Ishikawa (cell line): ENCODE measurements around the gene SLC23A2.

Experiments used
- CEBPB ChIP-seq: IDR thresholded peaks from 2 replicates; pipeline ENCODE4 v1.6.1; 2012
- CREB1 ChIP-seq: IDR thresholded peaks from 2 replicates; pipeline ENCODE4 v1.6.1; 2012; ENCODE audit warnings: low read depth
- EGR1 ChIP-seq: IDR thresholded peaks from 2 replicates; pipeline ENCODE4 v1.6.1; 2012
- EP300 ChIP-seq: IDR thresholded peaks from 2 replicates; pipeline ENCODE4 v1.6.1; 2012; ENCODE audit warnings: borderline replicate concordance
- FOXM1 ChIP-seq: IDR thresholded peaks from 2 replicates; pipeline ENCODE4 v1.6.1; 2012; ENCODE audit warnings: low read depth, borderline replicate concordance
- MAX ChIP-seq: IDR thresholded peaks from 2 replicates; pipeline ENCODE4 v1.6.1; 2012
- NFIC ChIP-seq: IDR thresholded peaks from 2 replicates; pipeline ENCODE4 v1.6.1; 2012
- RAD21 ChIP-seq: IDR thresholded peaks from 2 replicates; pipeline ENCODE4 v1.6.1; 2012; ENCODE audit warnings: low read depth
- REST ChIP-seq: IDR thresholded peaks from 2 replicates; pipeline ENCODE4 v1.6.1; 2012; ENCODE audit warnings: low read depth, mild to moderate bottlenecking
- TAF1 ChIP-seq: IDR thresholded peaks from 2 replicates; pipeline ENCODE4 v1.6.1; 2012; ENCODE audit warnings: low read depth, mild to moderate bottlenecking
- TCF12 ChIP-seq: IDR thresholded peaks from 2 replicates; pipeline ENCODE4 v1.6.1; 2012; ENCODE audit warnings: low read depth
- TEAD4 ChIP-seq: IDR thresholded peaks from 2 replicates; pipeline ENCODE4 v1.6.1; 2012
- USF1 ChIP-seq: IDR thresholded peaks from 2 replicates; pipeline ENCODE4 v1.6.1; 2012
- YY1 ChIP-seq: IDR thresholded peaks from 2 replicates; pipeline ENCODE4 v1.6.1; 2012; ENCODE audit warnings: low read depth
- ZBTB7A ChIP-seq: IDR thresholded peaks from 2 replicates; pipeline ENCODE4 v1.6.1; 2012; ENCODE audit warnings: low read depth

Gene SLC23A2

GRCh38 chr20:5033566-5033965 lies 32.3 kb upstream of the SLC23A2 start:
- no peak for TF ChIP-seq FOXM1
- no peak for TF ChIP-seq TEAD4
- TF ChIP-seq REST, result no peak
- TF ChIP-seq TAF1, result no peak
- TF ChIP-seq ZBTB7A, result no peak
- TF ChIP-seq RAD21, result no peak
- no peak for TF ChIP-seq YY1
- no peak for TF ChIP-seq CREB1
- TF ChIP-seq MAX, result no peak
- no peak for TF ChIP-seq TCF12
- TF ChIP-seq EGR1, result no peak
- TF ChIP-seq EP300, result no peak

GRCh38 chr20:5031206-5031557 lies 29.9 kb upstream of the SLC23A2 start:
- TF ChIP-seq USF1 (no peak), REST (no peak), EP300 (no peak), TCF12 (no peak), NFIC (no peak), MAX (no peak), CEBPB (no peak), EGR1 (no peak), RAD21 (no peak), TAF1 (no peak), FOXM1 (no peak)

GRCh38 chr20:5030348-5031205 lies 29.3 kb upstream of the SLC23A2 start:
- no peak for TF ChIP-seq CEBPB
- TF ChIP-seq CREB1, result no peak
- TF ChIP-seq YY1, result no peak
- no peak for TF ChIP-seq EP300
- no peak for TF ChIP-seq REST
- TF ChIP-seq RAD21, result no peak
- no peak for TF ChIP-seq TEAD4
- TF ChIP-seq ZBTB7A, result no peak
- no peak for TF ChIP-seq USF1
- no peak for TF ChIP-seq EGR1
- no peak for TF ChIP-seq FOXM1
- TF ChIP-seq TCF12, result no peak
- no peak for TF ChIP-seq TAF1
- no peak for TF ChIP-seq NFIC
- TF ChIP-seq MAX, result no peak

- TF ChIP-seq NFIC, result no peak
- TF ChIP-seq CREB1, result no peak
- TF ChIP-seq YY1, result no peak
- TF ChIP-seq REST, result no peak
- TF ChIP-seq MAX, result no peak
- TF ChIP-seq EGR1, result no peak
- no peak for TF ChIP-seq ZBTB7A
- no peak for TF ChIP-seq CEBPB
- TF ChIP-seq EP300, result no peak
- no peak for TF ChIP-seq TCF12
- no peak for TF ChIP-seq USF1
- no peak for TF ChIP-seq FOXM1
- no peak for TF ChIP-seq TEAD4
- TF ChIP-seq TAF1, result no peak
- no peak for TF ChIP-seq RAD21
Measured at GRCh38 chr20:5024982-5025381, 23.7 kb upstream of the SLC23A2 start.
